NOMO-1 (cell line): ENCODE data around the gene CCN5.

Experiments used
- DNase-seq, 2 experiments: peaks; one replicate each; lab custom pipeline; 2025; ENCODE audit not compliant: unreplicated experiment in 2 of 2; lab: John Stamatoyannopoulos, UW

CCN5 gene

DNA sequence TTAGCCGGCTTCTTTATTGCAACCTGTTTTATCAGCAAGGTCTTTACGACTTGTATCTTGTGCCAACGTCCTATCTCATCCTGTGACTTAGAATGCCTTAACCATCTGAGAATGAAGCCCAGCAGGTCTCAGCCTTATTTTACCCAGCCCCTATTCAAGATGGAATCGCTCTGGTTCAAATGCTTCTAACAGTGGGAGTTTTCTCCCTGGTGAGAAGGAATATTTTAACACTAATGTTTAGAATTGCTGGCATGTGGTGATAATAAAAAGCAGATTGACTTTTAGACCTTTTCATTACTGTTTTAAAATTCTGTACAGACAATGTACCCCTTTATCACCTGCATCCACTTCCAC is 20.6 kb downstream of the CCN5 start:
- no peak for DNase-seq

DNA sequence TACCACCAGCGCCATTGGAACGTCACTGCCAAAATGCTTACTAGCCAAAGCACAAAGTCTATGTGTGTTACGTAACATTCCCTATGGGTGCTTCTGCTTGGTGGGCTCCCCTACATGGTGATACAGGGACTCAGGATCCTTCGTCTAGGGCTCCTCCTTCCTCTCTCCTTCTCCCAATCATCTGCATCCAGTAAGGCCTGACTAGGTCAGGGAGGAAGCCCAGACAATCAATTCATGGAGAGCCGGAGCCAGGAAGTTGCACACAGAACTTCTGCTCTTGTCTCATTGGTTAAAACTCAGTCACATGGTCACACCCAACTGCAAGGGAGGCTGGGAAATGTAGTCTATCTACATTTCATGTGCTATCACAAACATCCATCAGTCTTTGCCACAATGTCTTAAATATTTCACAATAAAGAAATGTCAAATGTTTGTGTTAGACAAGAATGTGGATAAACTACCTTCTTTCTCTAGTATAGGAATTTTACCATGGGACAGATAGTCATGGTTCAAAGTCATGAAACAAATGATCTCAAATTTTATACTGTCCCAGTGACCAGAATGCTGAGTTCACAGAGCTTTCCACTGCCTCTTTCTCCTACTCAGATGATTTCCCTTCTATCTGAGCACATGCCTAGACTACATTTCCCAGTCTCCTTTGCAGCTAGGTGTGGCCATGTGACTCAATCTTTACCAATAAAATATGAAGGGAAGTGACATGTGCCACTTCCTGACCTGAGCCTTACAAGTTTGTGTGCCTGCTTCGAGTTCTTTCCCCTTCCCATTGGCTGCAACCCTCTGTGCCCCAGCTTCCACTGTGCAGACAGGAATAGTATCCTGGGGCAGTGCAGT is 21.2 kb downstream of the CCN5 start:
- peak; percentile 56 to 80 for DNase-seq

DNA sequence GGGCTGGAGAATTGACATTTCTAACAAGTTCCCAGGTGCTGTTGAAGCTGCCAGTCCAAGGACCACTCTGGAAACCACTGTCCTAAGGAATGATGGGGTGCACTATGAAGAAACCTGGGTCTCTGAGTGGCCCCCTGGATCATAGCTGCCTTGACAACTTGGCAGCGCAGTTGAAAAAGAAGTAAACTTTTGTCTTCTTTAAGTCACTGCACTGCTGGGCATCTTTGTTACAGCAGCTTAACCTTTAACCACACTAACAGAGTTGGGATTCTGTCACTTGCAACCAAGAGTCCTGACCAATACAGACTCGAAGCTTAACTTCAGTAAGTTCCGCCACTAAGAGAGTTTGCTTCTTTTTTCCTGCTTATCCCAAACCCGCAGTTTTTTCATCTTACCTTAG is 21.9 kb downstream of the CCN5 start:
- DNase-seq: no peak

DNA sequence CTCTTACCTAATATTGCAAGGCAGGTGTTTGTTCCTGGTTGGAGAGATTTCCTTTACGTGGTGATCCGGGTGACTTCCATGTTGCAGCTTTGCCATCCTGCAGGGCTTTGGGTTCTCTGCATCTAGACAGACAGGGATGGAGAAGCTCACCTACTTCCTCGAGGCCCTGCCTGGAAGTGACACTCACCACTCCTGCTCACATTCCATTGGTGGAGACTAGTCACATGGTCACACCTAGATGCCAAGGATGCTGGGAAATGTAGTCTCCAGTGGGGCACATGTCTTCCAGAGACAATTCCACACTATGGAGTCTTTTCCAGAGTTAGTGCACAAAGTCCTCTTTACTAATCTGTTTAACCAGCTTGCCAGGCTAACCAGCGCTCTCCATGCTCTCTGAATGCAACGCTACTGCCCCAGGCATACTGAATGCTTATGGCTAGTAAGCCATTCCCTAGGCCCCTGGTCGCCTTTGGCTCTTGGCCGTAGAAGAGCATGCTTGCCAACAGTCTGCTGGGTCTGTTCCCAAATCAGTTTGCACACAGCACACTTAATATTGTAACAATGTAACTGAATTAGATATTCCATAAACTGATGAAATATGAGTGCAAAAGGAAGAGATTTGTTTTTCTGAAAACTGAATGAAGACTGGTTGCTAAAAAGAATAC is 23.8 kb downstream of the CCN5 start:
- peak; percentile 9 to 56 for DNase-seq

DNA sequence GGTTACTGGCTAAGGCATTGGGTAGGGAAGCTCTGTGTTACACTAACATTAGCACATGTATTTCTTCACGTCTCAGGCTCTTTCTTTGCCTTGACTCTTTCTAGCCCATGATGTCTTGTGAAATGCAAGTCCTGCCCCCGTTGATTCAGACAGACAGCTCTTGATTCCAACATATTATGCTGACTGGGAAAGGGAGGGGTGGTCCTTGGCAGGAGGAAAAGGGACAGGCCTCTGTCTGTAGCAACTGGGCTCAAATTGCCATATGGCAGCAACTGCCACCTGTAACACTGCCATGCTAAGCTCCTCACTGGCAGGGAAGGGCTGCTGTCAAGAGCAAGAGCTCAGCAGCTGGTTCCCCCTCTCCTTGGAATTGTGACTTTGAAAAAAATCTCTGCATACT is 24.8 kb downstream of the CCN5 start:
- DNase-seq: no peak

DNA sequence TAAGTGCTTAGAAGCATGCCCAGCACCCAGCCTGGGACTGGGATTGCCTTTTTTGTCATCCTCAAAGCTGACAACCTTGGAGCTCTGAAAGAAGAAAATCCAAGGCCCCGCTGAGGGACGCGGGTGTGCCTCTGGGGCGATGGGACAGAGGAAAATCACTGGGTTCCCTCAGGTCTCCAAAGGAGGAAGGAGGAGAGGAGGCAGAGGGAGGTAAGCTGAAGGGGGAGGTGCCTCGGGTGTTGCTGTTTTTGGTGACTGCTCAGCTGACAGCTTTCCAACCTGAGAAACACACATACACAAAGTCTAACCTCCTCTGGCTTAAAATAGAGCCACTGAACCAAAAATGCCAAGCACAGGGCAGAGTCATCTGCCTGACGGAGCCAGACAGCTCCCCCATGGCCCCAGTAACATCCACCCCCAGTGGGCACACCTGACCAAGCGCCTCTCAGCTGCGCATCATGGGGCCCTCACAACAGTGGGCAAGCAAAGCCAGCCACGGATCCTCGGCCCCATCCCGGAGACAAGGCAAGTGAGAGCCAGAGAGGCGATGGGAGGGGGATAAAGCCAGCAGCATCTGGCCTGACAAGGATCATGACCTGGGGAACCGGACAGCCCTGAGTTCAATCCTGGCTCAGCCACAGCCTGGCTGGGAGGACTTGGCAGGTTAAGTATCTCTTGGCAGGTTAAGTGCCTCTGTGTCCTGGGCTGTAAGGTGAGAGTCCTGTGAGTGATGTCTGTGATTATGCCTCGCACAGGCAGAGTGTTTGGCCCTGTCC is 27.3 kb downstream of the CCN5 start:
- DNase-seq: no peak

DNA sequence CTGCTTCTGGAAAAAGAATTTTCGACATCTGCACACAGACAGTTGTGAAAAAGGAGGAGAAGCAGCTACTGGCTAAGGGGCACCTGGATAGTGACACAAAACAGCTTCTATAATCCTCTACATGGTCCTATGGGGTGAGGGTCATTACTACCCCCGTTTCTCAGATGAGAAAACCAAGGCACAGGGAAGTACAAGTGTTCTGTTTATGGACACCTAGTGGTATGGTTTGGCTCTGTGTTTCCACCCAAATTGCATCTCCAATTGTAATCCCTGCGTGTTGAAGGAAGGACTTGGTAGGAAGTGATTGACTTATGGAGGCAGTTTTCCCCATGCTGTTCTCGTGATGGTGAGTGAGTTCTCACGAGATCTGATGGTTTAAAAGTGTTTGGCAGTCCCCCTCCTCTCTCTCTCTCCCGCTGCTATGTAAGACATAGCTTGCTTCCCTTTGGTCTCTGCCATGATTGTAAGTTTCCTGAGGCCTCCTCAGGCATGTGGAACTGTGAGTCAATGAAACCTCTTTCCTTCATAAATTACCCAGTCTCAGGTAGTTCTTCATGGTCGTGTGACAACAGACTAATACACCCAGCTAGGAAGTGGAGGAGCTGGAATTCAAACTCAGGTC is 28.0 kb downstream of the CCN5 start:
- DNase-seq: no peak

DNA sequence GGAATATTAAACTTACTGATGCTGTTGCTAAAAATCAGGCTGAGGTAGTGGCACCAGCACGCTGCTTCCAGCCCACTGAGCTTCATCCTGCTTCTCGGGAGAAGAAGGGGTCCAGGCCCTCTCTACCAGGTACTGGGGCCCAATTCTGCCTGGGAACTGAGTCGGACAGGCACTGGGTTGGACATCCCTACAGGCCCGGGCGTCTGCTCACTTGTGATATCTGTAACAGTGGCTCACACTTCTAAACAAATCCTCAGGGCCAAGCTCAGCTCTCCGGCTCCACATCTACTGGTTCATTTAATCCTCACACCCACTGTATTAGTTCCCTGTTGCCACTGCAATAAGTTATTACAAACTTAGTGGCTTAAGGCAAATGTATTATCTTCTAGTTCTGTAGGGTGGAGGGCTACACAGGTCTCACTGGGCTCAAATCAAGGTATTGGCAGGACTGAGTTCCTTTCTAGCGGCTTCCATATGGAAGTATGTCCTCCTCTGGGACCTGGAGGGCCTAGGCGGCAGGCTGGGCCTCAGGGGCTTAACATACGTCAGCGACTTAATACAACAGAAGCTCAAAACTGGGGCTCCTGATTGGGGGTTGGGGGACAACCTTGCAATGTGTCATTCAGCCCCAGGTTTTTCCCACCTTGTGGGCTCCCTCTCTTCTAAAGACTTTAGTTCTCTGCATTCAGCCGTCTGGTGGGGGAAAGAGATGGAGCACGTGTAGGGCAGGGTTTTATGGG is 28.9 kb downstream of the CCN5 start:
- no peak for DNase-seq

DNA sequence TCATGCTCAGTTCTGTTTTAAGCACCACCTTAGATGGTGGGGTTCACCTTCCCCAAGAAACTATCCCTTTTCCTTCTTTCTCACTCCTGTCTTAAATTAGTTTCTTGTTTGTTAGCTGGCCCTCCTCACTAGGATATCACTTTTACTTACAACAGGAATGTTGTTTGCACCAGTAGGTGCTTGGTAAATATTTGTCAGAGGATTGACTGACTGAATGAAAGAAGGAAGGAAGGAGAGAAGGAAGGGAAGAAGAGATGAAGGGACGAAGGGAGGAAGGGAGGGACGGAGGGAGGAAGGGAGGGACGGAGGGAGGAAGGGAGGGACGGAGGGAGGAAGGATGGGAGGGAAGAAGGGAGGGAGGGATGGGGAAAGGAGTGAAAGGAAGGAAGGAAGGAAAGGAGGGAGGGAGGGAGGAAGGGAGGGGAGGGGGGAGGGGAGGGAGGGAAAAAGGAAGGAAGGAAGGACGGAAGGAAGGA is 30.0 kb downstream of the CCN5 start:
- DNase-seq: no peak

DNA sequence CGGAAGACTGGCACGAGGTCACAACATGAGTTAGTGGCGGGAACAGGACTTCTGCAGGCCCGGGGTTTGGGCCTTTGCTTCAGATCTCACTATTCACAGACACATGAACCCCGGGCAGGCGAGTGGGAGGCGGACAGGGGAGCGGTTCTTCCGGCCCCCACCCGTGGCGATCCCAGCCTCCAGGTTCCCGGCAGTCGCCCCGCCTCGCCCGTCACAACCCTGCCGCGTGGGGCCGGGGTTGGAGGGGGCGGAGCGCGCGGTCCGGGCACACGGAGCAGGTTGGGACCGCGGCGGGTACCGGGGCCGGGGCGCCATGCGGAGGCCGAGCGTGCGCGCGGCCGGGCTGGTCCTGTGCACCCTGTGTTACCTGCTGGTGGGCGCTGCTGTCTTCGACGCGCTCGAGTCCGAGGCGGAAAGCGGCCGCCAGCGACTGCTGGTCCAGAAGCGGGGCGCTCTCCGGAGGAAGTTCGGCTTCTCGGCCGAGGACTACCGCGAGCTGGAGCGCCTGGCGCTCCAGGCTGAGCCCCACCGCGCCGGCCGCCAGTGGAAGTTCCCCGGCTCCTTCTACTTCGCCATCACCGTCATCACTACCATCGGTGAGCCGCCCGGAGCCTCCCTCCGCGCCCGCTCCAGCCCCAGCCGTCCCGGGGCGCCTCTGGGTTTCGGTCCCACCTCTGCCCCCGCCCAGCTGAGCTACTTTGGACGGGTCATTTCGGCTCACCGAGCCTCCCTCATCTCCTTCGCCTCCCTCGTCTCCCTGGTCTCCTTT is 30.6 kb downstream of the CCN5 start, which contains the start of gene KCNK15:
Gene KCNK15, plus strand, starts transcription at position 268 of the 769 bp plus-strand sequence. Its CDS starts 46 bp downstream, at position 314.
- DNase-seq: peak in 1 of 2 experiments; percentile 28

DNA sequence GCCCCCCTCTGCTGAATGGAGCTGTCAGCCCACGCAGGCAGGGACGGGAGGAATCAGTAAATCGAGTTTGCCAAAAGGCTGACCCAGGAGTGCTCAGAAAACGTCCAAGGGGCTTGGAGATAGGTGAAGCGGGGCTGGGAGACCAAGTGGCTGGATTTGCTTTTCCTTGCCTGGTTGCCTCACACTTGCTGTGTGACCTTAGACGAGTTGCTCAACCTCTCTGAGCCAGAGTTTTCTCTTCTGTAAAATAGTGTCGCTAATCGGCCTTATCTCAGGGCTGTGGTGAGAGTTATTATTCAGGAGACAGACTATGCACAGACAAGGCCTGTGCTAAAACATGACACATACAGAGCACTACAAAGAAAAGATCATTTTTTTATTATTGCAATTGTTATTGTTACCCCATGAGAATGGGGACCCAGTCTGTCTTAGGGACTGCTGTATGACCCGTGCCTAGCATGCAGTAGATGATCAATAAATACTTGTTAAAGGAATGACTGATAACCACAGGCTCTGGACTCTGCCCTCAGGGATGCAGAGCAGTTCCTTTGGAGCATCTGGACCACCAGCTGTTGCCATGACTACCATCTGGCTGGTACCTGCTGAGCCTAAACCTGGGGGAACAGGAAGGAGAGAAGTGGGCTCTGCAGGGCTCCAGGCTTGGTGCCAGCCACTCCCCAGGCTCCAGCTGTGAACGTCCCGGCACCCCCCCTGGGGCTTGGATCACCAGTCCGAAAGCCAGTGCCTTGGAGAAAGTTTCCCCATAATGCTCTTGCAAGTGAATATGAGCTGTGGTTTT is 31.4 kb downstream of the CCN5 start:
- DNase-seq: no peak

DNA sequence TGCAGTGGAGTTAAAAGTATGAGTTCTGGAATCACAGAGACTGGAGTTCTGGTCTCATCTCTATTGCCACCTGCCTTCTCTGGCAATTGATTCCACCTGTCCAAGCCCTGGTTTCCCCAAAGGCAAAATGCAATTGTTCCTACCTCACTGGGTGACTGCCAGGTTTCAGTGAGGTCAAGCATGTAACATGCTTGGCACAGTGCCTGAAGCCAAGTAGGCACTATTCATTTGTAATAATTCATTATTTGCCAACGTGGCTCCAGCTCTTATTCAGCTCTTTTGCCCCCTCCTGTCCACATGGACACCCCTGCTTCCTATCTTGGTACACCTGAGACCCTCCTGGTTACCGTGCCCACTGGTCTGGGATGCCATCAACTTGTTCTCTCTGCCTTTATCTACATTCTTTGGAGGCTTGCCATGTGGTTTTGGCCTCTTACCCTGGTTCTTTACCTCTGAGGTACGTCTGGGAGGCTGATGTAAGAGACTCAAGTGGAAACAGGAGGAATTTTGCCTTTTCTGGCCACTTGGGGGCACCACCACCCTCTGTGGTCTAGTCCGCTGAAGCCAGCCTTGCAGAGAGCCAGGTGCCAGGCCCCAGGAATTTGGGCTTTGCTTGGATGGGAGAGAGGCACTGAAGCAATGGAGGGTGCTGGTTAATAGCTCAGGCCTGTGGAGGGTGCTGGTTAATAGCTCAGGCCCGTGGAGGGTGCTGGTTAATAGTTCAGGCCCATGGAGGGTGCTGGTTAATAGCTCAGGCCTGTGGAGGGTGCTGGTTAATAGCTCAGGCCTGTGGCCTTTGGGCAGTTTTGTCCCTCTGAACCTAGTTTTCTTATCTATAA is 32.2 kb downstream of the CCN5 start:
- peak; percentile 35 to 59 for DNase-seq

DNA sequence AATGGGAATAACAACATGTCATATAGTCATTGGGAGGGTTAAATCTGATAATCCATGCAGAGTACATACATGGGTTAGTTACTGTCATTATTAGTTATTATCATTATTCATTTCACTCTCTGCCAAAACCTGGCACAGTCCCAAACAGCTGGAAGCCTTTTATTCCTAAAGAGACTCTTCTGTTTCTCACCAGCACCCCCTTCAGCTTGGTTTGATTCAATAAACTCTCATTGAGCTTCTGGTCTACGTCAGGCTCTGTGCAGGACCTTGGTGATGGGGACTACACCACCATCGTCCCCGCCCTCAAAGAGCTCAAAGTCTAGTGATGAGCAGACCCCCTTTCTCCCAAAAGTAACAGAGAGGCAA is 32.8 kb downstream of the CCN5 start:
- no peak for DNase-seq

DNA sequence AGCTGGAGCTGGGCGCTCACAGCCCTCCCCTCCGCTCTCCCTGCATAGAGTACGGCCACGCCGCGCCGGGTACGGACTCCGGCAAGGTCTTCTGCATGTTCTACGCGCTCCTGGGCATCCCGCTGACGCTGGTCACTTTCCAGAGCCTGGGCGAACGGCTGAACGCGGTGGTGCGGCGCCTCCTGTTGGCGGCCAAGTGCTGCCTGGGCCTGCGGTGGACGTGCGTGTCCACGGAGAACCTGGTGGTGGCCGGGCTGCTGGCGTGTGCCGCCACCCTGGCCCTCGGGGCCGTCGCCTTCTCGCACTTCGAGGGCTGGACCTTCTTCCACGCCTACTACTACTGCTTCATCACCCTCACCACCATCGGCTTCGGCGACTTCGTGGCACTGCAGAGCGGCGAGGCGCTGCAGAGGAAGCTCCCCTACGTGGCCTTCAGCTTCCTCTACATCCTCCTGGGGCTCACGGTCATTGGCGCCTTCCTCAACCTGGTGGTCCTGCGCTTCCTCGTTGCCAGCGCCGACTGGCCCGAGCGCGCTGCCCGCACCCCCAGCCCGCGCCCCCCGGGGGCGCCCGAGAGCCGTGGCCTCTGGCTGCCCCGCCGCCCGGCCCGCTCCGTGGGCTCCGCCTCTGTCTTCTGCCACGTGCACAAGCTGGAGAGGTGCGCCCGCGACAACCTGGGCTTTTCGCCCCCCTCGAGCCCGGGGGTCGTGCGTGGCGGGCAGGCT is 35.1 kb downstream of the CCN5 start:
- DNase-seq: no peak

DNA sequence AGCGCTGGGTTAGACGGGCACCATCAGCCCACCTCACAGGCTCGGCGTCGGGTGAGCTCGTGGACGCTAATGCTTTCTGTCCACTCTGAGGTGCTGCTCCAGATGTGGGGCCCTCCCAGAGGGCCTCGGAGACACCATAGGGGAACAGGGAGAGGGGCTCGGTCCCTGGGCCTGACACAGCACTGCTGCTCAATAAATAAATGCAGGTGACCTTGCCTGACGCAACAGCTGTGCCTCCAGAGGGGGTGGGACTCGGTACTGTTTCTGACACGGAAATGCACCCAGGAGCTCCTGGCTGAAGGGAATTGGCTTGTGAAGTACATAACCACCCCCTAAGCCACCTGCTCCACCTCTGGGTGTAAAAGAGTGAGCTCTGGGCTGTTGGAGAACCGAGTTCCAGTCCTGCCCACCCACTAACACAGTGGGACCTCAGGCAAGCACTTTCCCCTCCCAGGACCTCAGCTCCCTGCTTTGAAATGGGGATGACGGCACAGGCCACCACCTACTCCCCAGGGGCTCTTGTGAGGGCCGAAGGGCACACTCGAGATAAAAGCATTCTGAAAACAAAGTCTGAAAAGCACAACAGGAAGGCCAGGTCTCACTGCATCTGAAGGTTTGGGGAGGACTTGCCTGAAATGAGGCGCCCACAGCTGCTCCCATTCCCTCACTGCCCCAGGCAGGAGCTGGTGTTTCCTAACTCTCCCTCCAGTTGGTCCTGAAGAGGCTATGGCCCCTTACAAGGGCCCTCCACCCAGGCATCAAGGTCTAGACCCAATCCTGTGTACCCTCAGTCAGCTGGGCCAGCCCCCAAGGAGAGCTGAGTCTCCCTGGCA is 37.1 kb downstream of the CCN5 start:
- DNase-seq: no peak

DNA sequence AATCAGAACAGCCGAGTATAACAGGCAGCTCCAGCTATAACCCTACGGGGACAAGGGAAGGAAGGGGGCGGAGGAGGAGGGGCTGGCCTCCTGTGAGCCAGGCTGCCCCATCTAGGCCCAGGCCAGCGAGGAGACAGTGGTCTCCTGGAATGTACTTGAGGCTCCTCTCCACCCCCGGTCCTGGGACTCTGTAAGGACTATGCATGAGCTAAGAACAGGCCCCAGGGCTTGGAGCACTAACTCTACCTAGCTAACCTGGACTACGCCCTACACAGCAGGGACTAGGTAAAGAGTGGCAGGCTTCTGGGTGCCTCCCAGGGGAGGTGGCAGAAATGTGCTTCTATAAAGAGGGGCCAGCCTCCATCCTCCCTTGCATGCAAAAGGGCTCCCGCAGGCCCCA is 39.4 kb downstream of the CCN5 start:
- no peak for DNase-seq
